Fibroblast of villous mesenchyme (primary cell): Measurements from ENCODE around the gene PRDM16. TPM values are rescaled to one million over a fixed set of nuclear protein-coding genes. Genes with fewer than 3 reads are reported as not detected.

Experiments
- DNase-seq: peaks from one replicate; pipeline ENCODE4 v3.0.0-alpha.2; 2010; ENCODE audit warnings: low read depth
- H3K4me3 ChIP-seq: 2 replicates; pipeline ENCODE4 v1.5.1; 2011; ENCODE audit warnings: low read depth, mild to moderate bottlenecking, low read length
- CTCF ChIP-seq: IDR thresholded peaks from 2 replicates; pipeline ENCODE4 v1.5.1; 2012; ENCODE audit warnings: low read depth, mild to moderate bottlenecking, low read length; ENCODE audit not compliant: insufficient read depth
- total RNA-seq: library from RNA; depleted of rRNA; stranded (reverse); fragments of >200 nt; gene quantifications from 2 replicates; pipeline ENCODE4 v1.2.3, GENCODE V29; 2012

PRDM16 gene
- total RNA-seq, 1 donor: 1.7 TPM

- no peak for DNase-seq
- no peak for TF ChIP-seq CTCF
These were observed 311.5 kb downstream of the PRDM16 start for GRCh38 chr1:3380469-3380868.

DNA sequence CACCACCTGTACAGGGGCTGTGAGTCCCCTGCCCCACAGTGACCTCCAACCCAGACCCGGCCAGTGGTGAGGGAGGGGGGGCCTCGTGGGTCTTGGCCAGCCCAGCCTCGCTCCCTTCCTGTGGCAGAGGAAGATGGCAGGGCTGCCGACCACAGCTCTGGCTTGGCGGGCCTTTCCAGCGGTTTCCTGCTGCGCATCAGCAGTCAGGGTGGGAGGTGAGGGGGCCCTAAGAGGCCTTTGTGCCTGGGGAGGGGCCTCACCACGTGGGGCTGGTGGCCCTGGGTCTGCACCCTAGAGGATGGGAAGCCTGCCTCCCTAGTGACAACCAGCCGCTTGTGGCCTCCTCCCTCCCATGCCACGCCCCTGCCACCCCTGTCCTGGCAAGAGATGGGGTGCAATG, 312.9 kb downstream of the PRDM16 start:
- H3K4me3 ChIP-seq: no peak overlapping the region
- no peak for DNase-seq
- TF ChIP-seq CTCF: no peak

More at GRCh38 chr1:3380469-3380868, 311.5 kb downstream of the PRDM16 start:
- H3K4me3 ChIP-seq: no peak overlapping the region

- DNase-seq: no peak
- TF ChIP-seq CTCF: no peak
These were observed 313.5 kb downstream of the PRDM16 start for GRCh38 chr1:3382326-3383057.

GRCh38 chr1:3383679-3384078, 314.7 kb downstream of the PRDM16 start:
- no peak for TF ChIP-seq CTCF
- no peak overlapping the region for H3K4me3 ChIP-seq
- no peak for DNase-seq

More at GRCh38 chr1:3382326-3383057, 313.5 kb downstream of the PRDM16 start:
- no peak overlapping the region for H3K4me3 ChIP-seq

DNA sequence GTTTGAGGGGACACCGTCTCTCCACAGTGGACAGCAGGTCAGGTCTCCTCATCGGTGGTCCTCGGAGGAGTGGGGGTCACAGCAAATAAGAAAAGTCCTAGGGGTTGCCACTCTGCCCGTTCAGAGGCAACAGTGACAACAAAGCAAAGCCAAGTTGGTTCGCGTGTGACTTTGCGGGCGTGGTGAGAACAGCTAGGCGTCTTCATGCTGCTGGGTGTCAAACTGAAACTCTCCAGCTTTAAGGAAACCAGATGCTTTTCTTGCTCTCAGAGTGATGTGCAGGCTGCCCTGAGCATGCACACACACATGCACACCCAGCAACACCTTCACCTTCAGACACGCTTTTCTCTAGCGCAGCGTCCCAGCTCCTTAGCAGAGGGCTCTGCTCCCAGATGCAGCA, 315.4 kb downstream of the PRDM16 start:
- DNase-seq: no peak
- no peak overlapping the region for H3K4me3 ChIP-seq
- TF ChIP-seq CTCF: no peak

DNA sequence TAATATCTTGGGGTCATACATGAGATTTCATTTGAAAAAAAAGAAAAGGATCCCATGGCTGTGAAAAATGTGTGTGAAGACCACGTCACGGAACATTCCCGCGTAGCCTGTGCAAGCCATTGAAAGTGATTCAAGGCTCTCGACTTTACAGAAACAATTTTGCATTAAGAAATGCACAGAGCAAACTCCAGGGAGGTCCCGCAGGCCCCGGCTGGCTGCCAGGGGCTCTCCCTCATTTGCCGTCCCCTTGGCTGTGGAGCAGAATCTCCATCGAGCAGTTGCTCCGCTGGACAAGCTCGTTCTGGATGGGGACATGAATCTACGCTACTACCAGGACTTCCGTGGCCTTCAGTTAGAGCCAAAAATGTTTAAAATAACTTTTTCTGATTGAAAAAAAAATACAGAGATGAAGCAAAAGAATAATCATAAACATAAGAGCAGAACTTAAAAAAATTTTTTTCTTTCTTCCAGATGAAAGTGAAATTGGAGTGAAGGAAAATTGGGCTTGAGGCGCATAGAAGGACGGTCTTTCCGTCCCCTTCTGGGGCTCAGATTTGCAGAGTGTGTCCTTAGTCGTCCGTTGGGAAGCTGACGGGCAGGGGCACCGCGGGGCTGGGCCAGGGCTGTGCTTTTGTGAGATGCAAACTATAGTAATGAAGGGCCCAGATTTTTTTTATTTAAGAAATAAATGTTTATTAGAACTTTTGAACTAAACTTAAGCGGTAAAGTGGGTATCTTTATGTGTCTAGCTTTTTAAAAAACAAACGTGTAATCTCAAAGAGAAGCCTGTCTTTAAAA, 317.4 kb downstream of the PRDM16 start:
- no peak for DNase-seq
- no peak for TF ChIP-seq CTCF
- no peak overlapping the region for H3K4me3 ChIP-seq
